ENCODE results near the gene PCF11.
"Not testable (repeated sequence)": the region's sequence is repeated elsewhere in the genome, so short reads cannot be mapped to it uniquely, and the experiment has no call there.

PCF11 gene

DNA sequence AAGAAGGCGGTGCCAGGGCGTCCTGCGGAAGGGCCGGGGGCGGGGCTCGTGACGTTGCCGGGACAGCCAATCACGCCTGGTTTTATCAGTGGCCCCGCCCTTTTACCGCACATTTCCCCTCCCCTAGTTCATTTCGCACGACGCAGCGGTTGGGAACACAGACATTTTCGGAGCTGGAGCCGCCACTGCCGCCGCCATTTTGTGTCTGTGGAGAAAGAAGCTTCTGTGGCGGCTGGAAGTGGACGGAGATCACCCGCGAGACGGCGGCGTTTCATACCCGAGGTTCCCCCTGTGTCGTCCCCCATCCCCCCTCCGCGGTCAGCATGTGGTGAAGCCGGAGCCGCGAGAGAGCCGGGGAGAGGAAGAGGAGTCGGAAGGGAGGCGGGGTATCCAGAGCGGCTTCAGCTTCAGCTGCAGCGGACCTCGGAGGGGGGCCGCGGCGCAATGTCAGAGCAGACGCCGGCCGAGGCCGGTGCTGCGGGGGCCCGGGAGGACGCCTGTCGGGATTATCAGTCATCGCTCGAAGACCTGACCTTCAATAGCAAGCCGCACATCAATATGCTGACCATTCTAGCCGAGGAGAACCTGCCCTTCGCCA is at the start of gene PCF11:
TSS of gene PCF11 (plus strand) at position 136 of the 598 bp plus-strand sequence. CDS start at position 445, 309 bp downstream.
- no peak for DNase-seq (ENCODE audit: low spot score)

GRCh38 chr11:83112886-83113285 is 44.0 kb upstream of the PCF11 start:
- DNase-seq (ENCODE audit: low spot score) = no peak

DNA sequence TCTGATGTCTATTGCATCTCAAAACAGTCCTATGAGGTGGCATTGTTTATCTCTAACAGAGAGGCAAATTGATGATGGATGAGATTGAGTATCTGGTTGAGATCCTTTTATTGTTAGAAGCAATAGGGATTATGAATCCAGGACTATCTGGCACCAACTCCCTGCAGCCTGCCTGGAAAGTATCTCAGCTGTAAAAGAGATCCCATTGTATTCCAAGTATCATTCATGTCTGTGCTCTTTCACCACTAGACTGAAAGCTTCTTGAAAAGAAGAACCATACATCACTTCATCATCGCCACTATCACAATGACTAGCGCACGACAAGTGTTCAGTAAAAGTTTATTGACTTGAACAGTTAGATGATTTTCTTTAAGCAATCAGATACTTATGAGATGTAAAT is 41.9 kb upstream of the PCF11 start:
- no peak for DNase-seq (ENCODE audit: low spot score)

DNA sequence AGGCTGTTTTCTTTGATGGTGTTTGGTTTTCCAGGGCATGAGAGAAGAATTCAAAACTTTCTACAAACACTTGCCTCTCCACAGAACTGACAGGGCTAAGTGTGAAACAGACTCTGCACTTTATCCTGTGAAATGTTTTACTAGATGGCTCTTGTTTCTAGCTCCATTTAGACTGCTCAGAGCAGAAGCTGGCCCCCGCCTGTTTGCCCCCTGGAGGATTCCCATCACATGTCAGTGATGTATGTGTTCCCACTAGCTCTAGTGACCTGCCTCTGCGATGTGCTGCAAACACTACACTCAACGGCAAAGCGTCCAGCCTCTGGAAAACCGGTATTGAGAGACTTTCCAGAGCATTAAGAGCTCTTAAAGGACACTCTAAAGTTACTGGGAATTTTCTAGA is 41.4 kb upstream of the PCF11 start:
- no peak for DNase-seq (ENCODE audit: low spot score)

- no peak for DNase-seq (ENCODE audit: low spot score)
These were observed 40.8 kb upstream of the PCF11 start for GRCh38 chr11:83116015-83116641.

- DNase-seq (ENCODE audit: low spot score) = no peak
These were observed 38.1 kb upstream of the PCF11 start for GRCh38 chr11:83118814-83119213.

GRCh38 chr11:83119216-83119615 is 37.7 kb upstream of the PCF11 start:
- no peak for DNase-seq (ENCODE audit: low spot score)

DNA sequence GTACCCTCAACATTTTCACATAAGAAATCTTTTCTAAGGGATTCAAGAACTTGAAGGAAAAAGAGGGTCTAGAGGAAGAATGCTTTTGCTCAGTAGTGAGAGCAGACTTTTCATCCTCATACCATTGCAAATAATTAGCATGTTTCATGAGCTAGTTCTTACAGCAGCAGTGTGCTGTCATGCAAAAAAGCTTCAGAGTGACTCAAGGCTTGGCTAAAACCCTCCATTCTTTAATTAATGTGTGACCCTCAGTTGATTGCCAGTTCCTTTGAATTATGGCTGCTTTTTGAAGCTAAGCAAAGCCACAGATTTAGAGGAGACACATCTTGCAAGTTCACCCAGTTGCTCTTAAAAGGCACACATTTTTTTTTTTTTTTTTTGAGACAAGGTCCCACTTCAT is 36.6 kb upstream of the PCF11 start:
- no peak for DNase-seq (ENCODE audit: low spot score)

DNA sequence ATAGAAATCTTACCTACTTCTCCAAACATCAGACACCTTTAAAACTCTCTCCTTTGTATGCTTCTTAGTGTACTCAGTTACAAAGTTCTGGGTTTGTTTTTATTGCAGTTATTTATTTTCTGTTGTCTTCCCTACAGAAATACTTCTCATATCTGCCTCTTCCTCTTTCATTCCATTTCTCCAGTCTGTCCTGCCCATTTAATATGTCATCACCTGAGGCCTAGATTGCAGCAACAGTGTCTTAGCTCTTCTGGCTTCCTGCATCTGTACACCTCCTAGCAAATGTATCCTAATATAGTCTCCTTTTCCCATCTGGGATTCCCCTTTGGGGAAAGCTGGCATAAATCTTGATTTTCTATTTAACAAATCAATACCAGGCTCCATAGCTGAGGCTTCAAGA is 34.9 kb upstream of the PCF11 start:
- DNase-seq (ENCODE audit: low spot score) = no peak

DNA sequence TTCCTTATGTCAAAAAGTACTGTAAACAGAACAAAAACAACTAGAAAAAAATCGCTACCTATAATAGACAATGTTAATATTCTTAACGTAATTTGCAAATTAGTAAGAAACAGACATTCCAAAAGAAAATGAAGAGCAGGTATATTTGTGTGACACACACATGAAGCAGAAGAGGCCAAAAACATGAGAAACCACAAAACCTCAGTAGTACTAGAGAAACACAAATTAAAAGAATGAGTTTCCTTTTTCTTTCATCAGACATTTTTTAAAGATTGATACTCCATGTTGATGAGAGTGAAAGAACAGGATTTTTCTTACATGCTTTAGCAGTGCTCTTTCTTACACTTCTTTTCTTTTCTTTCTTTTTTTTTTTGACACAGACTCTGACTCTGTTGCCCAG is 34.2 kb upstream of the PCF11 start:
- no peak for DNase-seq (ENCODE audit: low spot score)

- DNase-seq (ENCODE audit: low spot score) = no peak
These were observed 32.1 kb upstream of the PCF11 start for GRCh38 chr11:83124636-83125424.

- DNase-seq (ENCODE audit: low spot score) = no peak
These were observed 31.4 kb upstream of the PCF11 start for GRCh38 chr11:83125577-83125976.

GRCh38 chr11:83127310-83127637 is 29.7 kb upstream of the PCF11 start:
- no peak for DNase-seq (ENCODE audit: low spot score)

DNA sequence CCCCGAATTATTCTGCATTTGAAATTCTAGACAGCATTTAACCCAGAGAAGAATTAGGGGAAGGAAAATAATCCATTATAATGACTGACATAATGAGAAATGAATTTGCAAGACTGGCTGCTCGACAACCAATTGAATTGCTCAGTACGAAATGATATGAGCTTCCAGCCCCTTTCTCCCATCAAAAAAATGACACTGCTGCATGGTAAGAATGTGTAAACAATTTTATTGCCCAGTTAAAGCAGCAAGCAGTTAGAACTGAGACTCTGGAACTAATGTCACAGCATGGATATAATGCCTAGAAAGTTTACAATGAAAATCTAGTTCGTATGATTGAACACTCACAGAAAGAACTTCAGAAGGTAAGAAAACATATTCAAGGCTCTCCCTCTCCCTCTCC is 24.7 kb upstream of the PCF11 start:
- no peak for DNase-seq (ENCODE audit: low spot score)

DNA sequence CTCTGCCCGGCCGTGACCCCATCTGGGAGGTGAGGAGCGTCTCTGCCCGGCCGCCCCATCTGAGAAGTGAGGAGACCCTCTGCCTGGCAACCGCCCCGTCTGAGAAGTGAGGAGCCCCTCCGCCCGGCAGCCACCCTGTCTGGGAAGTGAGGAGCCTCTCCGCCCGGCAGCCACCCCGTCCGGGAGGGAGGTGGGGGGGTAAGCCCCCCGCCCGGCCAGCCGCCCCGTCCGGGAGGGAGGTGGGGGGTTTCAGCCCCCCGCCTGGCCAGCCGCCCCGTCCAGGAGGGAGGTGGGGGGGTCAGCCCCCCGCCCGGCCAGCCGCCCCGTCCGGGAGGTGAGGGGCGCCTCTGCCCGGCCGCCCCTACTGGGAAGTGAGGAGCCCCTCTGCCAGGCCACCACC is 23.7 kb upstream of the PCF11 start:
- not testable (repeated sequence) for DNase-seq (ENCODE audit: low spot score)

DNA sequence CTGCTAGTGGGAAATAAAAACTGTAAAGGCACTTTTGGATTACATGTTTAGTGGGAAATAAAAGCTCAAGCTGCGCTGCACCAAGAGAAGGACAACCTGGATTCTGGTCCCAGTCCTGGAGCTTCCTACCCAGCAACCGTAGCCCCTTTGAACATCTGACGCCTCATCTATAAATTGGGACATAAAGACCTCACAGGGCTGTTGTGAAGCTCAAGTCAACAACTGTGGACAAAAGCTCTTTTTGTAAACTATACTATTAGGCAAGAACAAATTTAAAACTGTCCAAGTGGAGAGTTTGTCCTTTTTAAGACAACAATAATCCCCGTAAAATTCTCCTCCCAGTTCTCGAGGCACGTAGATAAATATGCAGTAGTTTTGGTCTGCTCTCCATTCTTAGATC is 17.6 kb upstream of the PCF11 start:
- no peak for DNase-seq (ENCODE audit: low spot score)

GRCh38 chr11:83140691-83141455 is 16.1 kb upstream of the PCF11 start:
- DNase-seq (ENCODE audit: low spot score) = no peak

DNA sequence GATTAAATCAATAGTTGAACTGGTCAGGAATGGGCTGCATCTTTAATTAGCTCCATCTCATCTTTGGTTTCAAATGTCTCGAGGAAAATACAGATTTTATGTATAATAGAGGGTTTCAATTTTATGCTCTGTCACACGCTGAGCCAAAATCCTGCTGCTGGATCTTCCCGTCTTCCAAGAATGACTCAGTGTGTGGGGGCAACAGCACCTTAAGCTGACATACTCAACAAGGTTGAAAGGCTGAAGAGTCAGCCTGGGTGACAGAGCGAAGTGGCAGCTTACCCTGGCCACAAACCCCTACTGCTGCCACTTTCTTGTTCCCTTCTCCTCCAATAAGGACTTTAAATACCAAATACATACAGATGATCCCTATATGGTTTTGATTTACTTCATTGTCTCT is 9.0 kb upstream of the PCF11 start:
- DNase-seq (ENCODE audit: low spot score) = no peak

DNA sequence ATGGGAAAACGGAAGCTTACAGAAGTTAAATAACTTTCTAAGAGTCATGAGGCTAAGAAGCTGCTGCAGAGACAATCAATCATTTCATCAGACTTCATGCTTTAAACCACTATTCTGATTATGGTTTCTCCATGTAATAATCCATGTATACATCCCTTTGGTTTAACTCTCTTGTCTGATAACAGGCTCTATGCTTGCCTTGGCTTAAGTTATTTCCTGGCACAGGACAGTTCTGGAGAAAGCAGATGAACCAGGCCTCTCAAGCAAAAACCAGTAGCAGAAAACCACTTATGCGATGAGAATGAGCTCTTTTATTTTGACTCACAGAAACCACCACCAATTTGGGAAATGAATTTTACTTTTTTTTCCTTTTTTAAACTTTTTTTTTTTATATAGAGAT is 6.5 kb upstream of the PCF11 start:
- DNase-seq (ENCODE audit: low spot score) = no peak

- no peak for DNase-seq (ENCODE audit: low spot score)
These were observed 5.5 kb upstream of the PCF11 start for GRCh38 chr11:83151274-83151977.

DNA sequence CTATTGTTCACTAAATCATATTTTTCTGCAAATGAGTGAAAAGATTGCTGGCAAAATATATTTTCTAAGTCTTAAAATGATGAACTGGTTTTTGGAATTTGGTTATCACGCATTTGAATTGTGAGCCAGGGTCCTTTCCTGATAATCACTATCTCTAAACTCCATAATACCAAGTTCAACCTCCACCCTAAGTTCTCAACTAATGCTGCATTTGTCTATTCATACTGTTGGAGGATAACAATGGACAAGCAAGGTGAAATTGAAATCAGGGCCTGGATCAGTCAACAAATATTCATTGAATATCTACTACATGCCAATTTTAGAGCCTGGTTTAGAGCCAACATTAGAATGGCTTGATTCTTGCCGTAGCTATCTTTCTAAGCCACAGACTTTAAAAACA is 4.7 kb upstream of the PCF11 start:
- no peak for DNase-seq (ENCODE audit: low spot score)

GRCh38 chr11:83153764-83154163 is 3.2 kb upstream of the PCF11 start:
- no peak for DNase-seq (ENCODE audit: low spot score)
